Measurements from ENCODE around the gene BARD1. TPM values are rescaled to one million over a fixed set of nuclear protein-coding genes. Genes with fewer than 3 reads are reported as not detected.
A peak's percentile ranks its signal among the peaks of the same experiment; 100 is the strongest.

BARD1 gene
- 4.5 and 33.1 TPM in 2 replicates for total RNA-seq (ENCODE audit: low replicate concordance)

DNA sequence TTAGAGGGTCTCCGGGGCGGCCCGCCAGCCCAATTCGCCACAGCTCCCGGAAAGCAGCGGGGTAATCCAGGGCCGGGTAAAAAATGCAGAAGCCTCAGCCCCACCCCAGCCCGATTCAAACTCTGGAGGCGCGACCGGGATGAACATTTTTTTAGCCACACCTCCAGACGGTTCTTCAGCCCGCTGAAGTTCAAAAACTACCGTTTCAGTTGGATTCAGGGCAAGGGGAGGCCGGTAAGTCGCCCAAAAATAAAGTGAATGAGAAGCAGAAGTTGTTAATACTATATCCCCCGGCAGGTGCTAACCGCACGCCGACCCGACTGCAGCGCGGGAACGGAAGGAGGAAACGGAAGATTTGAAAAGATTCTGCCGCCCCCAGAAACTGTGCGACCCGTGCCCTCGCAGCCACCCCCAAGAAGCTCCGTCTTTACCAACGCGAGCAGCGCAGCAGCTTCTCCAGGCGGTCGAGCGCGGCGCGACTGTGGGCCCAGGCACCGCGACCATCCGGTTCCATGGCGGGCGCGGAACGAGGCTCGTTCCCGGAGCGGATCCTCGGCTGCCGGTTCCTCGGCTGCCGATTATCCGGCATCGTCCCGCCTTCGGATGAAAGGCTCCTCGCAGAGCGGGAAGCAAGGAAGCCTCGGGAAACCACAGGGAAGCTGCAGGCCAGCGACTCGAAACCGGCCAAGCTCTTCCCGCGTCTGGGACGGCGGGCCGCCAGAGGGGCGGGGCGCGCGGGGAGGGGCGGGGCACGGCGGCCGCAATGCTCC, at the start of gene BARD1:
TSS of gene BARD1 (minus strand) at position 703 of the 770 bp plus-strand sequence. CDS start at position 589, 114 bp downstream.
- DNase-seq (ENCODE audit: low read depth): peak; percentile 53
- H3K4me3 ChIP-seq (ENCODE audit: low read depth, low read length): peak within 1 kb of the TSS; percentile 93
- TF ChIP-seq, protein P1, sequence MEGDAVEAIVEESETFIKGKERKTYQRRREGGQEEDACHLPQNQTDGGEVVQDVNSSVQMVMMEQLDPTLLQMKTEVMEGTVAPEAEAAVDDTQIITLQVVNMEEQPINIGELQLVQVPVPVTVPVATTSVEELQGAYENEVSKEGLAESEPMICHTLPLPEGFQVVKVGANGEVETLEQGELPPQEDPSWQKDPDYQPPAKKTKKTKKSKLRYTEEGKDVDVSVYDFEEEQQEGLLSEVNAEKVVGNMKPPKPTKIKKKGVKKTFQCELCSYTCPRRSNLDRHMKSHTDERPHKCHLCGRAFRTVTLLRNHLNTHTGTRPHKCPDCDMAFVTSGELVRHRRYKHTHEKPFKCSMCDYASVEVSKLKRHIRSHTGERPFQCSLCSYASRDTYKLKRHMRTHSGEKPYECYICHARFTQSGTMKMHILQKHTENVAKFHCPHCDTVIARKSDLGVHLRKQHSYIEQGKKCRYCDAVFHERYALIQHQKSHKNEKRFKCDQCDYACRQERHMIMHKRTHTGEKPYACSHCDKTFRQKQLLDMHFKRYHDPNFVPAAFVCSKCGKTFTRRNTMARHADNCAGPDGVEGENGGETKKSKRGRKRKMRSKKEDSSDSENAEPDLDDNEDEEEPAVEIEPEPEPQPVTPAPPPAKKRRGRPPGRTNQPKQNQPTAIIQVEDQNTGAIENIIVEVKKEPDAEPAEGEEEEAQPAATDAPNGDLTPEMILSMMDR (IDR thresholded peaks at IDR 0.05; ENCODE audit: insufficient read depth, low read length): no peak

GRCh38 chr2:214856137-214856536, 46.7 kb upstream of the BARD1 start:
- no peak overlapping the region for H3K4me3 ChIP-seq (ENCODE audit: low read depth, low read length)
- TF ChIP-seq, protein P1 (IDR thresholded peaks at IDR 0.05; ENCODE audit: insufficient read depth, low read length): no peak
- peak; percentile 30 for DNase-seq (ENCODE audit: low read depth)

- TF ChIP-seq, protein P1 (IDR thresholded peaks at IDR 0.05; ENCODE audit: insufficient read depth, low read length): no peak
- no peak for DNase-seq (ENCODE audit: low read depth)
- no peak overlapping the region for H3K4me3 ChIP-seq (ENCODE audit: low read depth, low read length)
Measured at GRCh38 chr2:214853906-214854305, 44.4 kb upstream of the BARD1 start.

DNA sequence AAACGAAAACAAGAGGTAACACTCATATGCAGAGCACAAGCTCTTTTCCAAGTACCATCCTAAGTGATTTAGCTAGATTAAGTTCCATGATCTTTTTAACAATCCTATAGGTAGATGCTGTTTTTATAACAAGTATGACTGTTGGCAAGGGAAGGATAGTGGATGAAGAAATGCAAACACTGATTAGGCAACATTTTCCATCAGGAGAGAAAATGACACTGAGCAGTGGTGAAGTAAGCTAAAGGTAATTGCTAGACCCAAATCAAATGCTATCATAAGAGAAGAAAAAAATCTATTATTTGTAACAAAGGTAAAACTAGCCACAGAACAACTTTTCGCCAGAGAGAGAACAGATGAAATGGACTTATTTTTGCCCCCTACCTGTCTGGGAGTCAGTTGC, 34.3 kb upstream of the BARD1 start:
- H3K4me3 ChIP-seq (ENCODE audit: low read depth, low read length): no peak overlapping the region
- TF ChIP-seq, protein P1 (IDR thresholded peaks at IDR 0.05; ENCODE audit: insufficient read depth, low read length): no peak
- no peak for DNase-seq (ENCODE audit: low read depth)

- TF ChIP-seq, protein P1 (IDR thresholded peaks at IDR 0.05; ENCODE audit: insufficient read depth, low read length): no peak
- no peak for DNase-seq (ENCODE audit: low read depth)
- H3K4me3 ChIP-seq (ENCODE audit: low read depth, low read length): no peak overlapping the region
Measured at GRCh38 chr2:214839464-214839863, 30.0 kb upstream of the BARD1 start.

- no peak for DNase-seq (ENCODE audit: low read depth)
- no peak overlapping the region for H3K4me3 ChIP-seq (ENCODE audit: low read depth, low read length)
- TF ChIP-seq, protein P1 (IDR thresholded peaks at IDR 0.05; ENCODE audit: insufficient read depth, low read length): no peak
Measured at GRCh38 chr2:214837466-214837865, 28.0 kb upstream of the BARD1 start.
